IPS-15b (cell line): ENCODE data around the gene THOC6.
A peak's percentile ranks its signal among the peaks of the same experiment; 100 is the strongest.

ENCODE experiments used
- H3K27me3 ChIP-seq: one replicate; pipeline ENCODE4 v1.6.1; 2013; ENCODE audit warnings: low read length; ENCODE audit not compliant: control insufficient read depth, insufficient read depth
- H3K36me3 ChIP-seq: one replicate; pipeline ENCODE4 v1.6.1; 2013; ENCODE audit warnings: low read length; ENCODE audit not compliant: control insufficient read depth, insufficient read depth
- H3K4me1 ChIP-seq: one replicate; pipeline ENCODE4 v1.6.1; 2013; ENCODE audit warnings: mild to moderate bottlenecking, low read length; ENCODE audit not compliant: control insufficient read depth, insufficient read depth
- H3K4me3 ChIP-seq: one replicate; pipeline ENCODE4 v1.5.1; 2013; ENCODE audit warnings: low read depth, low read length
- H3K9ac ChIP-seq: one replicate; pipeline ENCODE4 v1.6.1; 2013; ENCODE audit warnings: low read depth, mild to moderate bottlenecking, low read length
- H3K9me3 ChIP-seq: one replicate; pipeline ENCODE4 v1.6.1; 2013; ENCODE audit warnings: mild to moderate bottlenecking, low read length; ENCODE audit not compliant: control insufficient read depth, insufficient read depth

Gene THOC6

DNA sequence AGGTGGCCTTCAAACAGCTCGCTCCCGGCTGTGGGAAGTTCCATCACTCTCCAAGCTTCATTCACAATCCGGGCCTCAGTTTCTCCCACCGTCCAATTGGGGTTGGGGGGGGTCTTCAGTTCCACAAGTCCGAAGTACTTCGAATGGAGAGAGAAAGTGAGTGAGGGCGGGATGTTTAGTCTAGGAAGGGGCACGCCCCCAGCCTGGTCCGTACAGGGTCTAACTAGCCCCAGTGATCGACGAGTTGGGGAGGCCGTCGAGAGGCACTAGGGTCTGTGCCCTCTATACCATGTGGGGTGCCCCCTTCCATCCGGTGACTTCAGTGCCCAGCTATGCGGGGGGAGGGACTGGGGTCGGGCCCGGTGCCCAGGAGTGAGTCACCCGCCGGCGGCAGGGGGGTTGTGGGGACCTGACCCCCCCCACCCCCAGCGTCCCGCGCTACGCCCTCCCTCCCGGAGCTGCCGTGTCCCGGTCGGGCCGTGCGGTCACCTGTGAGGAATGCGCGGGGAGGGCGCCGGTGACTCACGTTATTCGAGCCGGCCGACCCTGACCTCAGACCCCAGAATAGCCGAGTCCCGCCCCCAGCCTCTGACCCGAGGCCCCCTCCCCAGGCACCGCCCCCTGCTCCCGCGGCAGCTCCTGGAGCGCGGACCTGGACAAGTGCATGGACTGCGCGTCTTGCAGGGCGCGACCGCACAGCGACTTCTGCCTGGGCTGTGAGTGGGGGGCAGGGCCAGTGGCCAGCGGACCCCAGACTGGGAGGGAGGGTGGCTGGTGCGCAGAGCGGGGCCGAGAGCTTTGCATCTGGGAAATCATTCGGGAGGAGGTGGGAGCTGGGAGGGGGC, 3.0 kb upstream of the THOC6 start:
- H3K4me1 ChIP-seq: peaks cover 10% of the 10 kb centered on the region

DNA sequence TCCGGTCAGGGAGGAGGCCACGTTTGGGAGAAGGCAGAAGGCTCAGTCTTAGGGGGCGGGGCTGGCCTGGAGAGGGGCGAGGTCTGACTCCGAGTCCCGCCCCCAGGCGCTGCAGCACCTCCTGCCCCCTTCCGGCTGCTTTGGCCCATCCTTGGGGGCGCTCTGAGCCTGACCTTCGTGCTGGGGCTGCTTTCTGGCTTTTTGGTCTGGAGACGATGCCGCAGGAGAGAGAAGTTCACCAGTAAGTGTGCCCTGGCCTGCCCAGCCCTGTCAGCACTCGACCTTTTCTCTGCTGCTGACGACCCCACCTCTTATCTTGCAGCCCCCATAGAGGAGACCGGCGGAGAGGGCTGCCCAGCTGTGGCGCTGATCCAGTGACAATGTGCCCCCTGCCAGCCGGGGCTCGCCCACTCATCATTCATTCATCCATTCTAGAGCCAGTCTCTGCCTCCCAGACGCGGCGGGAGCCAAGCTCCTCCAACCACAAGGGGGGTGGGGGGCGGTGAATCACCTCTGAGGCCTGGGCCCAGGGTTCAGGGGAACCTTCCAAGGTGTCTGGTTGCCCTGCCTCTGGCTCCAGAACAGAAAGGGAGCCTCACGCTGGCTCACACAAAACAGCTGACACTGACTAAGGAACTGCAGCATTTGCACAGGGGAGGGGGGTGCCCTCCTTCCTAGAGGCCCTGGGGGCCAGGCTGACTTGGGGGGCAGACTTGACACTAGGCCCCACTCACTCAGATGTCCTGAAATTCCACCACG, 2.2 kb upstream of the THOC6 start:
- Histone ChIP-seq H3K4me1 (peaks cover 6% of the 10 kb centered on the region), H3K9ac (peak overlapping the region; percentile 66), H3K4me3 (peak overlapping the region; percentile 95), H3K9me3 (no peaks in the 10 kb centered on the region), H3K27me3 (no peaks in the 10 kb centered on the region), H3K36me3 (peaks cover 16% of the 10 kb centered on the region)

More for the DNA sequence above, 3.0 kb upstream of the THOC6 start:
- Histone ChIP-seq H3K9me3 (no peaks in the 10 kb centered on the region), H3K9ac (peak overlapping the region; percentile 89), H3K36me3 (peaks cover 13% of the 10 kb centered on the region), H3K27me3 (no peaks in the 10 kb centered on the region), H3K4me3 (peak overlapping the region; percentile 95)

DNA sequence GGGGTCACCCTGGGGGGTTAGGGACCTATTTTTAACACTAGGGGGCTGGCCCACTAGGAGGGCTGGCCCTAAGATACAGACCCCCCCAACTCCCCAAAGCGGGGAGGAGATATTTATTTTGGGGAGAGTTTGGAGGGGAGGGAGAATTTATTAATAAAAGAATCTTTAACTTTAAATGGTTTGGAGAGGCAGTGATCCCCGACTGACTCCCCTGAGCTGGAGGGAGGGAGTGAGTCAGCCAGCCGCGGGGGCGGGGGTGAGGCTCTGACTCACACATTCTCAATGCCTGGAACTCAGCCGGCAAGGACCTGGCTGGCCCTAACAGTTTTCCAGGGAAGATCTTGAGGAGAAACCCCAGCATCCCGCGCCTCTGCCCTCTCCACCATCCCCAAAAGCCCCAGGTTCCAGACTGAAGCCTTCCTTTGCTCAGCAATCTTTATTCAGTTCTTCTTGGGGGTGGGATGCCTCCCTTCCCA, 1.6 kb upstream of the THOC6 start:
- Histone ChIP-seq H3K27me3 (no peaks in the 10 kb centered on the region), H3K9me3 (no peaks in the 10 kb centered on the region), H3K36me3 (peaks cover 22% of the 10 kb centered on the region), H3K4me3 (peak overlapping the region; percentile 95), H3K9ac (peak overlapping the region; percentile 66), H3K4me1 (peaks cover 6% of the 10 kb centered on the region)

DNA sequence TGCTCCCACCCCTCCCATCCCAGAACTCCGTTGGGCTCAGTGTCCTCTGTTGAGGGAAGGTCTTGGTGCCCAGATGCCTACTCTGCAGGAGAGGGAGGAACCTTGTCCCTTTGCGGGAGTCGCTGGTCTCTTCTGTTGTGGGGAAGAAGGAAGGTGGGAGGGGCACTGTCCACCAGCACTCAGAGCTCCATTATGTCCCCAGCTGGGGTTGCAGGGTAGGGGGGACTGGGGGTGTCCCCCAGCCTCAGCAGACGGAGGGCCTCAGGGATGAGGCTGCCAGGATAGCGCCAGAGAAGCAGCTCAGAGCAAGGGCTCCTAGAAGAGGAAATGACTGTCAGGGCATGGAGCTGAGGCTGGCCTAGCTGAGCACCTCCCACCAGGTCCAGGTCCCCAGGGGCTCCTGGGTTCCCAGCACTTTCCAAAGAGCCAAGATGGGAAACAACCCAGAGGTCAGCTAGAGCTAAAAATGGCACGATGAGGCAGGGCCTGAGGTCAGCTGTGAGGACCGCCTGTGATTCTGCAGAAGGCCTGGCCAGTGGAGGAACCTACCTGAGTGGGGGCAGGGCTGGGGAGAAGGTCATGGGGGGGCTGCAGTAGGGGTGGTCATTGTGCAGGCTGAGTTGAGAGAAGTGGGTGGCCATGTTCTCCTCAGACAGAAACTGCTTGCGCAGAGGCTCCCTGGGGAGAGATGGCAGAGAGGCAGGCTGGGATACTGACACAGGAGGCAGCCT, 986 bp upstream of the THOC6 start:
- peaks cover 6% of the 10 kb centered on the region for H3K4me1 ChIP-seq
- no peaks in the 10 kb centered on the region for H3K27me3 ChIP-seq
- peak overlapping the region; percentile 95 for H3K4me3 ChIP-seq
- no peaks in the 10 kb centered on the region for H3K9me3 ChIP-seq
- H3K36me3 ChIP-seq: peaks cover 25% of the 10 kb centered on the region
- peak overlapping the region; percentile 87 for H3K9ac ChIP-seq

DNA sequence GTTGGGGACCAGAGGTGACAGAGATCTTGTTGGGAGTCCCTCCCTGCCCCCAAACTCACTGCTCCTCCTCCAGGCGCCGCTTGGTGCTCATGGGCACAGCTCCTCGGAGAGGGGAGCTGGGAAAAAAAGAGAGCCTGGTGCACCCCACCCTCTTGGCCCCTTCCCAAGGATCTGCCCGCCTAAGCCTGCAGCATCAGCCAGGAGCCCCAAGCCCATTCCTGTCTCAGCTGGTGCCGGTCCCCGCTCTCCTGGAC, 493 bp upstream of the THOC6 start:
- Histone ChIP-seq H3K9me3 (no peaks in the 10 kb centered on the region), H3K4me1 (peaks cover 6% of the 10 kb centered on the region), H3K9ac (peak overlapping the region; percentile 87), H3K27me3 (no peaks in the 10 kb centered on the region), H3K4me3 (peak overlapping the region; percentile 95), H3K36me3 (peaks cover 25% of the 10 kb centered on the region)

DNA sequence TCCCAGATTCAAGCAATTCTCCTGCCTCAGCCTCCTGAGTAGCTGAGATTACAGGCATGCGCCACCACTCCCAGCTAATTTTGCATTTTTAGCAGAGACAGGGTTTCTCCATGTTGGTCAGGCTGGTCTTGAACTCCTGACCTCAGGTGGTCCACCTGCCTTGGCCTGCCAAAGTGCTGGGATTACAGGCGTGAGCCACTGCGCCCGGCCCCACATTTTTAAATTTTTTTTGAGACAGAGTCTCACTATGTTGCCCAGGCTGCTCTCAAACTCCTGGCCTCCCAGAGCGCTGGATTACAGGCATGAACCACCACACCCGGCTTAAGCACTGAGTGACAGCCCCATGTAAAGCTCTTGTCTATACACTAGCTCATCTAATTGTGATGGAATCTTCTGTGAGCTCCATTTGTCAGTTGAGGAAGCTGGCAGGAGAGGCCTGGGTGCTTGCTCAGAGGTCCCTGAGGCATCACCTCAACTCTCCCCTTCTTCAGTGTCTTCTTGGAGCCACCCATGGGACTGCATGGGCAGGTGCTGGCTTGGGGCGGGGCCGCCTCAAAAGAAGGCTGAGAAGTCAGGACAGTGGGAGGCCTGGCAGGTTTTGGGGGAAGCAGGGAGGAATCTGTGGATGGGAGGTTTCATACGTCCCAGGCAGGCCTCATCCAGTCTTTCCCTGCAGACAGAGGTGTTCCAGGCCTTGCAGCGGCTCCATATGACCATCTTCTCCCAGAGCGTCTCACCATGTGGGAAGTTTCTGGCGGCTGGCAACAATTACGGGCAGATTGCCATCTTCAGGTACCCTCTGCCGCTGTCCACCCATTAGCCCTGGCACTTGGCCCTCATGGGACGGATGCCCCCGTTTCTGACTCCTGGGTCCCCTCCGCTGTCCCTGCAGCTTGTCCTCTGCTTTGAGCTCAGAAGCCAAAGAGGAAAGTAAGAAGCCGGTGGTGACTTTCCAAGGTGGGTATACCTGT, 1.5 kb downstream of the THOC6 start:
- peaks cover 8% of the 10 kb centered on the region for H3K4me1 ChIP-seq
- no peak overlapping the region for H3K9ac ChIP-seq
- H3K9me3 ChIP-seq: no peaks in the 10 kb centered on the region
- H3K4me3 ChIP-seq: no peak overlapping the region
- peaks cover 29% of the 10 kb centered on the region for H3K36me3 ChIP-seq
- H3K27me3 ChIP-seq: peaks cover 15% of the 10 kb centered on the region

DNA sequence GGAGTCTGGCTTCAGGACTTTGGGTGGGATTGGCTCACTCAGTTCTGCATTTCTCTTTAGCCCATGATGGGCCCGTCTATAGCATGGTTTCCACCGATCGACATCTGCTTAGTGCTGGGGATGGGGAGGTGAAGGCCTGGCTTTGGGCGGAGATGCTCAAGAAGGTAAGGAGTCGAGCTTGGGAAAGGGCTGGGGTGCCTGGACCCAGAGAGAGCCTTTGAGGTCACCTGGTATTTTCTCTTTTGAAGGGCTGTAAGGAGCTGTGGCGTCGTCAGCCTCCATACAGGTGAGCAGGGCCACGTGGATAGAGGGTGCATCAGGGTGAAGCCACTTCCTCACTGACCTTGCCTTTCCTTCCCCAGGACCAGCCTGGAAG, 2.2 kb downstream of the THOC6 start:
- H3K4me3 ChIP-seq: no peak overlapping the region
- peaks cover 32% of the 10 kb centered on the region for H3K36me3 ChIP-seq
- peaks cover 16% of the 10 kb centered on the region for H3K27me3 ChIP-seq
- peaks cover 8% of the 10 kb centered on the region for H3K4me1 ChIP-seq
- no peaks in the 10 kb centered on the region for H3K9me3 ChIP-seq
- no peak overlapping the region for H3K9ac ChIP-seq

DNA sequence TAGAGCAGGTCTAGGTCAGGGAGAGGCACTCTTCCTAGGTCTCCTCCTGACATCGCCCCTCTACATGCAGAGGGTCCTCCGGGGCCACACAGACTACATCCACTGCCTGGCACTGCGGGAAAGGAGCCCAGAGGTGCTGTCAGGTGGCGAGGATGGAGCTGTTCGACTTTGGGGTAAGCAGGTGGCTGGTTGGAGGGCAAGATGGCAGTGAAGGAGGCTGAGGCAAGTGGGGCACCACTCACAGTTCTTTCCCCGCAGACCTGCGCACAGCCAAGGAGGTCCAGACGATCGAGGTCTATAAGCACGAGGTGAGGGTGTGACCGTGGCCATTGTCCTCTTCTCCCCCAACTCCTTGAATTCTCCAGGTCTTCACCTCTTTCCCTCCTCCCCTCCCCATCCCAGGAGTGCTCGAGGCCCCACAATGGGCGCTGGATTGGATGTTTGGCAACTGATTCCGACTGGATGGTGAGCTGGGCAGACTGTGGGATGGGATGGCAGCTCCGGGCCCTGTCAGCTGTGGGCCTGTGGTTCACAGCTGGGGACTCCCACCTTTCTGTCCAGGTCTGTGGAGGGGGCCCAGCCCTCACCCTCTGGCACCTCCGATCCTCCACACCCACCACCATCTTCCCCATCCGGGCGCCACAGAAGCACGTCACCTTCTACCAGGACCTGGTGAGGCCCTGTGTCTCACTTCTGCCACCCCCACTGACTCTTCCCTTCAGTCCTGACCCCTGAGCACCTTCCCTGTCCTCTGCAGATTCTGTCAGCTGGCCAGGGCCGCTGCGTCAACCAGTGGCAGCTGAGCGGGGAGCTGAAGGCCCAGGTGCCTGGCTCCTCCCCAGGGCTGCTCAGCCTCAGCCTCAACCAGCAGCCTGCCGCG, 3.0 kb downstream of the THOC6 start:
- H3K4me3 ChIP-seq: no peak overlapping the region
- H3K4me1 ChIP-seq: peaks cover 8% of the 10 kb centered on the region

DNA sequence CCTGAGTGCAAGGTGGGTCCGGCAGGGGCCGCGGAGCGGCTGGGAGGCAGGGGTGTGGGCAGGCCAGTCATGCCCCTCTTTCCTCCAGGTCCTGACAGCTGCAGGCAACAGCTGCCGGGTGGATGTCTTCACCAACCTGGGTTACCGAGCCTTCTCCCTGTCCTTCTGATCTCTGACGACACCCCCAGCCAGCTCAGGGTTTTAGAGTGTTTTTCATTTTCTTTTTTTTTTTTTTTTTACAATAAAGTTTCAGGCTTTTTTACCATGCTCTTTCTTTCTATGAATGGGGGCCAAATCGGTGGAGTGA, 3.6 kb downstream of the THOC6 start:
- no peak overlapping the region for H3K4me3 ChIP-seq
- H3K4me1 ChIP-seq: peaks cover 7% of the 10 kb centered on the region
- no peak overlapping the region for H3K9ac ChIP-seq
- H3K36me3 ChIP-seq: peaks cover 25% of the 10 kb centered on the region
- no peaks in the 10 kb centered on the region for H3K9me3 ChIP-seq
- H3K27me3 ChIP-seq: peaks cover 16% of the 10 kb centered on the region

More for the DNA sequence above, 3.0 kb downstream of the THOC6 start:
- Histone ChIP-seq H3K36me3 (peaks cover 27% of the 10 kb centered on the region), H3K9me3 (no peaks in the 10 kb centered on the region), H3K9ac (no peak overlapping the region), H3K27me3 (peaks cover 16% of the 10 kb centered on the region)

DNA sequence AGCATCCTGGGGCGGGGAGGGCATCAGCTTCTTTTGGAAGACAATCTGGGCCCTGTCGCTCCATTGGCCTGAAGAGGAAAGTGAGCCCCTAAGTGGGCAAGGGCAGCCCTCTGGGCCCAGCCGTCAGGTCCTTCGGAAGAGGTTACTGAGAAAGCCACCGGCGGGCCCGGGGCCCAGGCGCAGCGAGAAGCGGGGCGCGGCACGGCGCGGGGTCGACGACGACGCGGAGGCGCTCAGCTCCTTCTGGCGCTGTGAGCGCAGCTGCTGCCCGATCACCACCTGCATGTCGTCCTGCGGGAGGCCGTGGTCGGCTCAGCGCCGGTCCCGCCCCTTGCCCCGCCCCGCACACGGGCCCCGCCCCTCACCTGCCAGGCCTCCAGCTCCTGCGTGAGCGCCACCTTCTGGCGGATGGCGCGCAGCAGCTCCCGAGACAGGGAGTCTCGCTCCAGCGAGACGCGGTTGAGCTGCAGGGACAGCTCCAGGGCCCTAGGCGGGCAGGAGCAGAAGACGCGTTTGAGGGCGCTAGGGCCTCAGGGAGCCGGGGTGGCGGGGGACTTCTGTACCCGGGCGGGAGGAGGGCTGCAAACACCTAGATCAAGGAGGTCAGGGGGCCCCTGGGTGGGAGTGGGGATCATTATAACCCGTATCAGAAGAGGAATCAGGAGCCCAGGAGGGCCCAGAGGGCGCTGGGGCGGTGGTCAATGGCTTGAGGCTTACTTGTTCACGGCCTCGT, 4.3 kb downstream of the THOC6 start:
- Histone ChIP-seq H3K27me3 (peaks cover 16% of the 10 kb centered on the region), H3K9me3 (no peaks in the 10 kb centered on the region), H3K4me1 (peaks cover 2% of the 10 kb centered on the region), H3K4me3 (peak overlapping the region; percentile 22), H3K9ac (no peak overlapping the region), H3K36me3 (peaks cover 25% of the 10 kb centered on the region)
